ENCODE data around the gene PLEKHM3. TPM values are rescaled to one million over a fixed set of nuclear protein-coding genes. Genes with fewer than 3 reads are reported as not detected.

The PLEKHM3 gene
- total and polyA plus RNA-seq, 2 of the 13 experiments (the other 11 are each of a cell fraction or from before 2014, with no cell fraction given), result 4.5 to 4.7 TPM

DNA sequence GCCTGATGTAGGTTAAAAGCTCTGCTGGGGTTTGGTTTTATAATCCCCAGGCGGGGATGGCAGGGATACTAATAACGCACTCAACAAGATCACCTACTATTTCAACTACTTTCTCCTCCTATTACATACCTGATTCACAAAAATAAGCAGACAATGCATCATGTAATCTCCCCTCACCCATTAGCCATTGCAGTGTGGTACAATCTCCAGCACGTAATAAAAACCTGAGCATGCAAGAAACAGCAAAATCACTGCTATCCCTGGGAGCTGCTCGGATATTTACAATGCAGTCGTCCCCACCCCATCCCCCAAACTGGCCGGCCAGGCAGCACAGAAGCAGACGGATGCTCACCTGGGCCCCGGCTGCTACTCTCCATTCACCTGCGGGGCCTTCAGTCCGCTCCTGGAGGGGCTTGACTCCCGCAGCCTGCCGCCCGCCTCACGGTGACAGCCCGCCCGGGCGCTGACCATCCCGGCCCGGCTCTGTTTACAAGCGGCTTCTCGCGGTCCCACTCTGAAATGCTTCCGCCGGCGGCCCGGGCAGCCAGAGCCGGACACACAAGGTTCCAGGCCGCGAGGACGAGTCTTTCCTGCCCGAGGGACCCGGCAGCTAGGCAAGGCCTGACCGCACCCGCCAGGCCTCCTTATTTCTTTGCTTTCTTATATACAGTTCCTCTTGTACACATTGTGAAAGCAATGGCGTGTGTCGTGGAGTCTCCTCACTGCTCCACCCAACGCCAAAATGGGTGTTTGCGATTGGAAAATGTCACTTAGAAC, at the start of gene PLEKHM3 (continued):
- peak; percentile 99 for TF ChIP-seq ZNF572 (CRISPR knock-in tag; IDR thresholded peaks at IDR 0.05)
- TF ChIP-seq ZFP62 (CRISPR knock-in tag; IDR thresholded peaks at IDR 0.05), result no peak
- TF ChIP-seq GPBP1L1 (CRISPR knock-in tag; IDR thresholded peaks at IDR 0.05), result no peak
- TF ChIP-seq ZNF121 (CRISPR knock-in tag; IDR thresholded peaks at IDR 0.05), result peak; percentile 82
- peak; percentile 99 for TF ChIP-seq UBTF (CRISPR knock-in tag; IDR thresholded peaks at IDR 0.05)
- peak; percentile 98 for TF ChIP-seq GATAD1 (CRISPR knock-in tag; IDR thresholded peaks at IDR 0.05)
- peak; percentile 96 for TF ChIP-seq CSRNP1 (CRISPR knock-in tag; IDR thresholded peaks at IDR 0.05)
- TF ChIP-seq KMT2A (CRISPR knock-in tag; IDR thresholded peaks at IDR 0.05), result peak; percentile 100
- TF ChIP-seq RARA (CRISPR knock-in tag; IDR thresholded peaks at IDR 0.05), result peak; percentile 73; the same call in 1 of the 2 replicates
- TF ChIP-seq ZNF225 (CRISPR knock-in tag; IDR thresholded peaks at IDR 0.05), result peak; percentile 97
- peak; percentile 96 for TF ChIP-seq ATF5 (CRISPR knock-in tag; IDR thresholded peaks at IDR 0.05; ENCODE audit: low read depth)
- TF ChIP-seq KAT7 (CRISPR knock-in tag; IDR thresholded peaks at IDR 0.05; ENCODE audit: borderline replicate concordance), result peak; percentile 100
- TF ChIP-seq, protein P1, sequence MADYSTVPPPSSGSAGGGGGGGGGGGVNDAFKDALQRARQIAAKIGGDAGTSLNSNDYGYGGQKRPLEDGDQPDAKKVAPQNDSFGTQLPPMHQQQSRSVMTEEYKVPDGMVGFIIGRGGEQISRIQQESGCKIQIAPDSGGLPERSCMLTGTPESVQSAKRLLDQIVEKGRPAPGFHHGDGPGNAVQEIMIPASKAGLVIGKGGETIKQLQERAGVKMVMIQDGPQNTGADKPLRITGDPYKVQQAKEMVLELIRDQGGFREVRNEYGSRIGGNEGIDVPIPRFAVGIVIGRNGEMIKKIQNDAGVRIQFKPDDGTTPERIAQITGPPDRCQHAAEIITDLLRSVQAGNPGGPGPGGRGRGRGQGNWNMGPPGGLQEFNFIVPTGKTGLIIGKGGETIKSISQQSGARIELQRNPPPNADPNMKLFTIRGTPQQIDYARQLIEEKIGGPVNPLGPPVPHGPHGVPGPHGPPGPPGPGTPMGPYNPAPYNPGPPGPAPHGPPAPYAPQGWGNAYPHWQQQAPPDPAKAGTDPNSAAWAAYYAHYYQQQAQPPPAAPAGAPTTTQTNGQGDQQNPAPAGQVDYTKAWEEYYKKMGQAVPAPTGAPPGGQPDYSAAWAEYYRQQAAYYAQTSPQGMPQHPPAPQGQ (CRISPR knock-in tag; IDR thresholded peaks at IDR 0.05; ENCODE audit: borderline replicate concordance), result no peak
- no peak for TF ChIP-seq NFRKB (IDR thresholded peaks at IDR 0.05)
- TF ChIP-seq, protein P2, sequence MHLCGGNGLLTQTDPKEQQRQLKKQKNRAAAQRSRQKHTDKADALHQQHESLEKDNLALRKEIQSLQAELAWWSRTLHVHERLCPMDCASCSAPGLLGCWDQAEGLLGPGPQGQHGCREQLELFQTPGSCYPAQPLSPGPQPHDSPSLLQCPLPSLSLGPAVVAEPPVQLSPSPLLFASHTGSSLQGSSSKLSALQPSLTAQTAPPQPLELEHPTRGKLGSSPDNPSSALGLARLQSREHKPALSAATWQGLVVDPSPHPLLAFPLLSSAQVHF (CRISPR knock-in tag; IDR thresholded peaks at IDR 0.05), result peak; percentile 86; the same call in 1 of the 2 replicates
- peak; percentile 97 for TF ChIP-seq PHF5A (CRISPR knock-in tag; IDR thresholded peaks at IDR 0.05; ENCODE audit: low read depth, unreplicated experiment)
- peak; percentile 99 for TF ChIP-seq HIVEP1 (CRISPR knock-in tag; IDR thresholded peaks at IDR 0.05)
- TF ChIP-seq POLR2A (IDR thresholded peaks at IDR 0.05; ENCODE audit: insufficient read depth in 1 of 2, low read depth in 2 of 2, low read length in 2 of 2), result peak; percentile 80 to 90
- peak; percentile 96 for TF ChIP-seq EED (CRISPR knock-in tag; IDR thresholded peaks at IDR 0.05)
- no peak for TF ChIP-seq GLMP (CRISPR knock-in tag; IDR thresholded peaks at IDR 0.05; ENCODE audit: borderline replicate concordance)

Measured in HepG2 (cell line).